ENCODE measurements around the gene CMTM4.
"Not testable (repeated sequence)": the region's sequence is repeated elsewhere in the genome, so short reads cannot be mapped to it uniquely, and the experiment has no call there.

Gene CMTM4

DNA sequence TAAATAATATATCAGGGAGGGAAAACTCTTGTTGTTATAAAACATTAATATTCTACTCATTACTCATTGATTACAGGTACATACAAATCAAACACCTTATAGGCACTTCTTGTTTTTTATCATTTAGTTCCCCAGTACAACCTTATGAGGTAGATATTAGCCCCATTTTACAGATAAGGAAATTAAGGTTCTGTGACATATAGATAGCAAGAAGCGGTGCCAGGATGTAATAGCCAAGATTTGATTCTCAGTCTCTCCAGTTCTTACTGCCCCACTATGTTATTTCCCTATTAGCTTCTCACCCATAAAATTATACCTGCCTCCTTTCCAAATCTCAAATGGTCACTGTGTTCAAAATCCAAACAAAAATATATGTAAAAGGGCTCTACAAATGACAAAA is 55.2 kb downstream of the CMTM4 start:
- DNase-seq (ENCODE audit: low spot score): no peak

- no peak for DNase-seq (ENCODE audit: low spot score)
Measured at GRCh38 chr16:66640724-66641314, 55.7 kb downstream of the CMTM4 start.

DNA sequence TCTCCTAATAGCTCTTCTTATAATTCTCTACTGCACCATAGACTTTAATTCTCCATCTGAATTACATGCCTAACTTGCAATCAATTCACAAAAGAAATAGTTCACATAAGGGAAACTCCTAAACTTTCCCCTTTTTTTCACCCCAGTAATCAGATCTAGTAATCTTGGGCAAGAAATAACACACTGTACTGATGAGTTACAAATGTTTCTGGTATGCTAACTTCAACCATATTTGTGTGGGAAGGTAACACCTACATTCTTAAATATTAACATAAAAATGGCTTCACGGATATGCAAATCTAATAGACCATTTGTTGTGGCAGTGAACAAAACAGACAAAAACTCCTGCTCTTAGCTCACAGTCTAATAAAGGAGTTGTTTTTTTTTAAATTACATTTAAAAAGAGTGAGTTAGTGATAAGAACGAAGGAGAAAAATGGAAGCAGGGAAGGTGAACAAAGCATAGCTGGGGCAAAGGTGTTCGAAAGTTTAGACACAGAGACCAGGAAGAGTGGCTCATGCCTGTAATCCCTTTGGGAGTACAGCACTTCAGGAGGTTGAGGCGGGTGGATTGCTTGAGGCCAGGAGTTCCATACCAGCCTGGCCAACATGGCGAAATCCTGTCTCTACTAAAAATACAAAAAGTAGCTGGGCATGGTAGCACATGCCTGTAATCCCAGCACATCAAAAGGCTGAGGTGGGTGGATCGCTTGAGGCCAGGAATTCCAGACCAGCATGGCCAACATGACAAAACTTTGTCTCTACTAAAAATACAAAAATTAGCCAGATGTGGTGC is 57.3 kb downstream of the CMTM4 start:
- no peak for DNase-seq (ENCODE audit: low spot score)

DNA sequence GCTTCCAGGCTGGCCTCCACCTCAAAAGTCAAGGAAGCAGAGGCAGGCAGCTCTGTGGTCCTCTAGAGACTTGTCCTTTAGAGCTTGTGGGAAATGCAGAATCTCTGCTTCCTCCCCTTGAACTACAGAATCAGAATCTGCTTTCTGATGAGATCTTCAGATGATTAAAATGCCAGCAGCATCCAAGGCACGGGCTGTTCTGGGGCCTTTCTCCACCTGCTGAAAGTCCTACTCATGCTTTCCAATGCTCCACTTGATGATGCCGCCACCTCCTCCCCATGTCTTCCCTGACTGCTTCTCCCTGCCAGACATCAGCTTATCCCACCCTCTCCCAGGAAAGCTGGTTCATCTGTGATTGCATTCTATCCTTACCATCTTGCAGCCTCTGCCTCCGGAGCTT is 58.7 kb downstream of the CMTM4 start:
- DNase-seq (ENCODE audit: low spot score): no peak

DNA sequence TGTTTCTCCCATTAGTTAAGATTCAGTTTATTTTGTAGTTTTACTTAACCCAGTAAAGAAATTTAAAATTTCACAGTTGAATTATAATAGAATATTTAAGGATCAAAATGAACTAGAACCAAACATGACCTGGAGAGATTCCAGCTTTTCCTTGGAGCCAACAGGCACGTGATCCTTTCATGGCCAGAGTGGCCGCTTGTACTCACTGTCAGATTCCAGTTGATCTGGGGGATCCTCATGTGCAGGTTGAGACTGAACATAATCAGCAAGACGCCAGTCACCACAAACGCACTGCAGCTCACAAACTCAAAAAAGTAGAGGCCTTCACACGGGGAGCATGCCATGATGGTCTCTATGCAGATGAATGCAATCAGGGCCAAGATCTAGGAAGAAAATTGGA is 60.3 kb downstream of the CMTM4 start:
- DNase-seq (ENCODE audit: low spot score): no peak

- DNase-seq (ENCODE audit: low spot score): no peak
Measured at GRCh38 chr16:66635406-66635805, 61.1 kb downstream of the CMTM4 start.

DNA sequence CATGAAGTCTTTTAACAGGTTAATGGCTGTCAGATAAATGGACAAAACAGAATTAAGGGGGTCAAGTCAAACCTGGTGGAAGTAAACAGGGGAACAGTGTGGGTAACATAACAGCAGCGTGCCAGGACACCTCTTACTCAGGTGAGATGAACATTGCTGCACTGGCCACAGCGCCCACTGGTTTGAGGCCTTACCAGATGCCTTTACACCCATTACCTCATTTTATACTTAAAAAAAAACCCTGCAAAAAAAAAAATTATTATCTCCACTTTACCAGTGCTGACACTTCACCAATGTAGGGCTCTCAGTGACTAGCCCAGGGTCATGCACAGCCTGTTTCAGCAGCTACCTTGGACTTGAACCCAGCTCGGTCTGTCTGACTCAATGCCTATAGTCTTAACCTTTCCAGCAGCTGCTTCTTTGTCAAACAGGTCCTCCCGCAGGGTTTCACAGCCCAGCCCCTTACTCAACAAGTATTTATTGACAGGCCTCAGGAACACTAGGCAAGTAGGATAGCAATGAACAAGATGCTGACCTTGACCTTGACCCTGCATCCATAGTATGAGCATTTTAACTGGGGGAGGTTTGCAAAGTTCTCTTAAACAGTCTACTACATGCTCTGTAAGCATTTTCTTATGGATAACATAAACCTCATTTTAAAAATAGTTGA is 61.9 kb downstream of the CMTM4 start:
- no peak for DNase-seq (ENCODE audit: low spot score)

DNA sequence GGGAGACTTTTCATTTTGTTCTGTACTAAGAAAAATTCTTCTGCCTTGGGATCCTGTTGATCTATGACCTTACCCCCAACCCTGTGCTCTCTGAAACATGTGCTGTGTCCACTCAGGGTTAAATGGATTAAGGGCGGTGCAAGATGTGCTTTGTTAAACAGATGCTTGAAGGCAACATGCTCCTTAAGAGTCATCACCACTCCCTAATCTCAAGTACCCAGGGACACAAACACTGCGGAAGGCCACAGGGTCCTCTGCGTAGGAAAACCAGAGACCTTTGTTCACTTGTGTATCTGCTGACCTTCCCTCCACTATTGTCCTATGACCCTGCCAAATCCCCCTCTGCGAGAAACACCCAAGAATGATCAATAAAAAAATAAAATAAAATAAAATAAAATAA is 65.0 kb downstream of the CMTM4 start:
- DNase-seq (ENCODE audit: low spot score): not testable (repeated sequence)

- not testable (repeated sequence) for DNase-seq (ENCODE audit: low spot score)
Measured at GRCh38 chr16:66630561-66631260, 65.8 kb downstream of the CMTM4 start.

GRCh38 chr16:66629856-66630255 is 66.7 kb downstream of the CMTM4 start:
- DNase-seq (ENCODE audit: low spot score): no peak

- not testable (repeated sequence) for DNase-seq (ENCODE audit: low spot score)
Measured at GRCh38 chr16:66627611-66628378, 68.7 kb downstream of the CMTM4 start.

DNA sequence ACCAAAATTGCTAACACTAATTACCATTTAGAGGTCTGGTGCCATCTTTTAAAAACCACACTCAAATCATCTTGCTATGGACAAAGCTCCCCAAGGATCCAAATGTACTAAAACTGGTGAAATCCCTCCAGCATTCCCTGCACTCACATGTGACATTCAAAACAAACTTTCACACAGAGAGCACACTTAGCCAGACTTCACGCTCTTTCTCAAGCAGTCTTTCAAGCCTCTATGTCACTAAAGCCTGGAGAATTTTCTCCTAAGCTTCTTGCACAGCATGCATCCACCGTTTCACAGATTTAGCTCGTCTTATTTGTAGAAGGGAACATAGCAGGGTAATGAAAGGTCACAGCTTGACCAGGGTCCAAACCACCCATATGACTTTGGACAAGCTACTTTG is 72.8 kb downstream of the CMTM4 start:
- DNase-seq (ENCODE audit: low spot score): no peak

DNA sequence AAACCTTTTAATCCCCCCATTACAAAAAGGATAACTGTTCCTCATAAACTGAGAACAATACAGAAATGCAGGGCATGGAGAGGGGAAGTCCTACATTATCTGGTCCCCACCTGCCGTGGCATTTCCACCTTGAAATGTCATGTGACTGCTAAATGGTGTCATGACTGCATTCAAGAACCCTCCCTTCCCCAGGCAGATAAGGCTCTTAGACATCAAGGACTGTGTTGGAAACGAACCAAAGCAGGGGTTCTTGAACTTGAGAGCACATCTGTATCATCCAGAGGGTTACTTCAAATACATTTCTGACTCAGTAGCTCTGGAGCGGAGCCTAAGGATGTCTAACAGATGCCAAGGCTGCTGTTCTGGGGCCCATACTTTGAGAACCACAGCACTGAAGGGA is 73.7 kb downstream of the CMTM4 start:
- no peak for DNase-seq (ENCODE audit: low spot score)

DNA sequence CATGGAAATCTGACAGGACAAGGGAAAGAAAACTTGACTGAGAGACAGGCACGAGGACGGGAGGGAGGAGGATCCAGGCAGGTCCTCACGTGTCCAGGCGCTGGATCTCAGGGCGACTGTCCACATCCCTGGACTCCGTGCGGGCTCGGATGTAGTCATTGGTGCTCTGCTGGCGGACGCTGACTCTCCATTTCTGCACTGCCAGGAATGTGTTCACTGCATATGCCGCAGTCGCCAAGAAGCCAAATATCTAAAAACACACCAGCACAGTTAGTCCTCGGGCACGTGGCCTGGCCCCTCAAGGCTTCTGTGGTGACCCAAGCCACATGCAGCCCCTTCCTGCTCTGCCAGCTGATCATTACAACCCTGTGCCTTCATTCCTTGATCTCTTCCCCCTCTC is 74.6 kb downstream of the CMTM4 start:
- DNase-seq (ENCODE audit: low spot score): no peak

DNA sequence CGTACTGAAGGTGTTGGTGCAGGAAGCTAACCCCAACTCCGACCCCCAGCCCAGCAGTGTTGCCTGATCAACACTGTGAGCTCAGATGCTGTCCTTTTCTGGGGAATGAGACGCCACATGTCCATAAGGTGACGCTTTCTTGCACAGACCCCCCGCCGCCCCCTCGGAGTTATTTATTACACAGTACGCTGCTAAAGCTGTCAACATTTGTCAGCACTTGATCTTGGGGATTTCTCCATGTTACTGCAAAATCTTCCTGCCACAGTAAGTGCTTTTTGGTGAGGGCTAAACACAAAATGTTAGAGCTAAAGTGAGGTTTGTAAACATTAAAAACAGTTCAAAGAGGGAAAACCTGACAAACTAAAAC is 76.1 kb downstream of the CMTM4 start:
- DNase-seq (ENCODE audit: low spot score): no peak

GRCh38 chr16:66619534-66620428 is 76.8 kb downstream of the CMTM4 start:
- DNase-seq (ENCODE audit: low spot score): no peak

DNA sequence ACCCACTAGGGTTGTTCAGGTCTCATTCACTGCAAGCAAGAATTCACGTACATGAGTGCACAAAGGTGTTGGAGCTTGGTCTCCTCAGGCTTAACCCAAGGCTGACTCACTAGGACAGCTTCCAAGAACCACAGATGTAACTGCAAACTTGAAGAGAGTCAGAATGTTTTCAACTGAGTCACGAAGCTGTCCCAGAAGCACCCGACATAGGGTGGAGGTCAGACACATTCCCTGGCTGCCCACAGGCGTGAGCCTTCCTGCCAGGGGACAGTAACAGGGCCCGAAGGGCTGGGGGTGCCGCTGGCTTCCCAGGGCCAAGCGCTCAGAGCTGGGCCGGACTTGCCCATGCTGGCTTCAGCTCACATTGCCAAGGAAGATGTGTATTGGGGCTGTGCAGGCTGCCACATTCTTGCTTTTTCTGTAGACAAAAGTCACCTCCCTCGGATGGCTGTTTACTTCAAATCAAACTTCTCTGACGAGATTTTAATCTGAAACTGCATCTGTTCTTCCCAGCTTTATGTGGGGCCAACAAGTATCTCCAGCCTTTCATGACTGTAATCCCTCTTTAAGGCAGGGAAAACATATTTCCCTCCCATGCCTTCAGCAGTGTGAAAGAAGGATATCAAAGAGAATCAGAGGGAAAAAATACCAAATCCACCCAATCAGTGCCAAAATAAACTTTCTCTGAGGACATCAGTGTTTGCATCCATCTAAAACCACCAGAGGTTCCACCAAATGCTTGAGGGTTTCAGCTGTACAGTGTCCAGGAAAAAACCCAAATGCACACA is 77.8 kb downstream of the CMTM4 start:
- DNase-seq (ENCODE audit: low spot score): no peak

DNA sequence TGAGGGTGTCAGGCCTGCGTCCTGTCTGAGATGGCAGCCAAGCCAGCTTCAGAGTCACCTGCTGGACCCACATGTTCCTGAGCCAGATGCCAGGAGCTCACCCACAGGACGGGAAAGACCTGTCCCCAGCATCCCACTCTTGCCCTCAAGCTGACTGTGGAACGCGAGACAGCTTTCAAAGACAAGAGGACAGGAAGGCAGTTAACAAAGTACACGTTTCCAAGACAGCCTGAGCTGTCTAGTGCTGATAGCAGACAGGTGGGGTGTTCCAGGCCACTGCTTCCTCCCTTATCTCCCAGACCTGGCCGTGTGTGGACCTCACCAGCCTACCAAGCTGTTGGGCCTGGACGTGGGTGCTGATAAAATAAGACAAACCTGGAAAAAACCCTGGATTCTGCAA is 78.8 kb downstream of the CMTM4 start:
- no peak for DNase-seq (ENCODE audit: low spot score)

- no peak for DNase-seq (ENCODE audit: low spot score)
Measured at GRCh38 chr16:66617010-66617434, 79.5 kb downstream of the CMTM4 start.

DNA sequence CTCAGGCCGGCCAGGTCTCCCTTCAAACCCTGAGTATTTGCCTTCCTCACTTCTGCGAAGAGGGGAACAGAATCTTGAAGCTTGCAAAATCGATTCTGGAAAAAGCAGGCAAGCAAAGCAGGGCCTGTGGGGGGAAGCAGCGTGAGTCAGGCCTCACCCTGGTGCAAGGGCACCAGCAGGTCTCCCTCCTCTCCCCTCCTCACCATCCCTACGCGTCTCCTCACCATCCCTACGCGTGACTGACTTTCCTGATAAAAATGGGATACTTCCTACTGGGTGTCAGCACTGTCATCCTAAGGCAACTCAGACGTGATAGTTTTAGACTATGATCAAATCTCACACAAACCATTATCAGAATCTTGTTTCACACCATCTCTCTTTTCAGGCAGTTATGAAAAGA is 80.0 kb downstream of the CMTM4 start:
- no peak for DNase-seq (ENCODE audit: low spot score)

All from globus pallidus (tissue), 1 donor.